Urinary bladder (tissue), 4 donors: ENCODE data around the gene RNF223. TPM values are rescaled to one million over a fixed set of nuclear protein-coding genes. Genes with fewer than 3 reads are reported as not detected.
"Not testable (repeated sequence)": the region's sequence is repeated elsewhere in the genome, so short reads cannot be mapped to it uniquely, and the experiment has no call there.

Experiments
- DNase-seq: peaks from one replicate; pipeline ENCODE4 v3.0.0-alpha.2; 2015; ENCODE audit errors: extremely low spot score
- H3K27ac ChIP-seq: one replicate; pipeline ENCODE4 v1.5.1; 2013; ENCODE audit warnings: low read depth, mild to moderate bottlenecking, moderate library complexity
- H3K36me3 ChIP-seq: one replicate; pipeline ENCODE4 v1.6.1; 2013; ENCODE audit warnings: mild to moderate bottlenecking, moderate library complexity; ENCODE audit not compliant: insufficient read depth
- H3K4me1 ChIP-seq: one replicate; pipeline ENCODE4 v1.6.1; 2013; ENCODE audit warnings: mild to moderate bottlenecking, moderate library complexity; ENCODE audit not compliant: insufficient read depth
- H3K4me3 ChIP-seq: one replicate; pipeline ENCODE4 v1.5.1; 2013; ENCODE audit warnings: low read depth, low read length
- WGBS: extraction: QIAGEN DNeasy Blood & Tissue Kit; methylation state at CpG from one replicate; pipeline ENCODE4 v1.1.7; 2013; 5-methylcytosine and 5-hydroxymethylcytosine counted together
- polyA plus RNA-seq: library from polyadenylated mRNA; stranded (reverse); fragments of 200-250 nt; gene quantifications from one replicate; pipeline ENCODE4 v1.2.3, GENCODE V29; 2013
- total RNA-seq: library from RNA; depleted of rRNA; stranded (reverse); fragments of >200 nt; gene quantifications from one replicate; pipeline ENCODE4 v1.2.3, GENCODE V29; 2014
- donor health status: healthy with polysubstance abuse.
- donor health status: healthy.

The RNF223 gene
- total and polyA plus RNA-seq, 2 donors = 0.73 to 2.7 TPM

- no peak overlapping the region for H3K4me3 ChIP-seq
- no peaks in the 10 kb centered on the region for H3K4me1 ChIP-seq
- DNase-seq = no peak
- no peak overlapping the region for H3K27ac ChIP-seq
- WGBS = 95% methylated on average over 18 of the region's 18 CpGs
- no peaks in the 10 kb centered on the region for H3K36me3 ChIP-seq
These were observed 24.7 kb upstream of the RNF223 start for GRCh38 chr1:1098681-1099421.

DNA sequence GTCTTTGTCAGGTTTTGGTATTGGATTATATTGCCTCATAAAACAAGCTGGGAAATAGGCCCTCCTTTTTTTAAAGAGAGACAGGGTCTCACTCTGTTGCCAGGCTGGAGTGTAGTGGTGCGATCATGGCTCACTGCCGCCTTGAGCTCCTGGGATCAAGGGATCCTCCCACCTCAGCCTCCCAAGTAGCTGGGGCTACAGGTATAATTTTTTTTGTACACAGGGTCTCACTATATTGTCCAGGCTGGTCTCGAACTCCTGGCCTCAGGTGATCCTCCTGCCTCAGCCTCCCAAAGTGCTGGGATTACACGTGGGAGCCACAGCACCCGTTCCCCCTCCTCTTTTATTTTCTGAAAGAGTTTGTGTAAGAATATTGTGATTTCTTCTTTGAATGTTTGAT is 22.0 kb upstream of the RNF223 start:
- not testable (repeated sequence) for H3K36me3 ChIP-seq, H3K27ac ChIP-seq, H3K4me3 ChIP-seq, DNase-seq, H3K4me1 ChIP-seq
- 97% methylated on average over 5 of the region's 5 CpGs for WGBS

- H3K4me3 ChIP-seq = no peak overlapping the region
- DNase-seq = no peak
These were observed 20.9 kb upstream of the RNF223 start for GRCh38 chr1:1094981-1095380.

DNA sequence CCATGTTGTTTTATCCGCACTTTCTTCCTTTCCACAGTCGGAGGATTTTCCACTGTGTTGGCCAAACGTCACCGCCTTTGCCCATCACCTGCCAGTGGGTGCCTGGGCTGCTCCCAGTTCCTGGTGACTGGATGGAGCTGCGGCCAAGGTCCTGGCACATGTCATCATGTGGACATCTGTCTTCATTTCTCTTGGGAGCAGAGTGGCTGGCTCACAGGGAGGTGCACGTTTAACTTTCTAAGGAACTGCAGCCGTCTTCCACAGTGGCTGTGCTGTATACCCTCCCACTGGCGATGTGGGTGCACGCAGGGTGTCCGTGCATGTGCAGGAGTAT is 19.5 kb upstream of the RNF223 start:
- H3K4me3 ChIP-seq = no peak overlapping the region
- WGBS = 95% methylated on average over 10 of the region's 10 CpGs

More at GRCh38 chr1:1094981-1095380, 20.9 kb upstream of the RNF223 start:
- Histone ChIP-seq H3K4me1 (no peaks in the 10 kb centered on the region), H3K36me3 (no peaks in the 10 kb centered on the region), H3K27ac (no peak overlapping the region)
- WGBS = 87% methylated on average over 7 of the region's 7 CpGs

DNA sequence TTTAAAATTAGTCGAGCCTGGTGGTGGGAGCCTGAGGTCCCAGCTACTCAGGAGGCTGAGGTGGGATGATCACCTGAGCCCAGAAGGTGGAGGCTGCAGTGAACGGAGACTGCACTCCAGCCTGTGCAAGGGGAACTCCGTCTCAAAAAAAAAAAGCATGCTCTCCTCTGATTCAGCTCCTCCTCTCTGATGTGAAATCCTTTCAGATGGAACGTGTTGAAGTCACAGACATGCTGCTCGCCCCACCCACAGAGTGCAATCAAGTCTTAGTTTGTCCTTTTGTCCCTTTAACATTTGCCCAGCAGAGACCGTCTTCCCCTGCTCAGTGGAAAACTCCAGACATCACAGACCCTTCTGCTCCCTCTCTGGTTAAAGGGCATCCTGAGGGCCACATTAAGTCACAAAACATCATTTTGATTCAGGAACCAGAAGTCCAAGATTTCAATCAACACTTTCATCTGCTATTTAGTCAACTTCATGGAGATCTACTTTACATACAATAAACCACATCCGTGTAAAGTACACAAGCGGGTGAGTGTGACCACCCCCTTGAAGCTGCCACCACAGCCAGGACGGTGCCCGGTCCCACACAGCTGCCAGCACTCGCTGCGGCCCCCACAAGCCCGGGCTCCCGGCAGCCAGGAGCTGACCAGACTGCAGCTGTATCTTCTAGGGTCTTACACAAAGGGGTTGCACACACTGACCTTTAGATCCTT is 18.9 kb upstream of the RNF223 start:
- Histone ChIP-seq H3K4me1 (no peaks in the 10 kb centered on the region), H3K4me3 (no peak overlapping the region), H3K36me3 (no peaks in the 10 kb centered on the region), H3K27ac (no peak overlapping the region)
- WGBS = 84% methylated on average over 14 of the region's 14 CpGs
- DNase-seq = no peak

More for the DNA sequence above, 19.5 kb upstream of the RNF223 start:
- no peak for DNase-seq
- H3K36me3 ChIP-seq = no peaks in the 10 kb centered on the region
- no peak overlapping the region for H3K27ac ChIP-seq
- no peaks in the 10 kb centered on the region for H3K4me1 ChIP-seq

DNA sequence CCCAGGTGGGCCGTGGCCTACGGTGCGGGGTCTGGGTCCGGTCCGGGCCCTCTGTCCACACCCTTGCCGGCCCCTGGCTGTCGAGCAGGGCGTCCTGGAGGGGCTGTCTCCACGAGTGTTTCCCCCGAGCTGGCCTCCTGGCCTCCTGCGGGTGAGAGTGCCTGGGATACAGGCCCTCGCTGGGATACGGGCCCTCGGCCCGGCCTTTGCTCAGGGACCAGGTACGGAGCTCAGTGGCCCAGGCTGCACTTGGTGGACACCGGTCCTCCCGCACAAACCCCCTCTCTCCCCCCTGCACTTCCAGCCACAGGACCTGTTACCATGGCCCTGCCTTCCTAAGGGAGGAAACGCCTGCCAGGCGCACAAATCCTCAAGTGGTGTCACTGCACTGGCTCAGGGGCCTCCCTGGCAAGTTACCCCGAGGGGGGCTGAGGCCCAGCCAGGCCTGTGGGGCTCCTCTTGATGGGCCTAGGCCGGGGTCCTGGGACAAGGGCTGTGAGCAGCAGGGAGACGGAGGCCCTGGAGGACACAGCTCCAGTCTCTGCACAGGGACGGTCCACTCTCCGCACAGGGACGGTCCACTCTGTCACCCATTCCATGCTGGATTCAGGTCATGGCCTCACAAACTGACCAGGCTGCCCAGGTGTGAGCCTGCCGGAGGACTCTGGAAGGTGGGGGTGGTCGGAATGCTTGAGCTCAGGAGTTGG is 18.2 kb upstream of the RNF223 start:
- 94% methylated on average over 28 of the region's 28 CpGs for WGBS
- H3K4me3 ChIP-seq = no peak overlapping the region
- H3K27ac ChIP-seq = no peak overlapping the region
- no peak for DNase-seq
- no peaks in the 10 kb centered on the region for H3K36me3 ChIP-seq
- H3K4me1 ChIP-seq = no peaks in the 10 kb centered on the region

DNA sequence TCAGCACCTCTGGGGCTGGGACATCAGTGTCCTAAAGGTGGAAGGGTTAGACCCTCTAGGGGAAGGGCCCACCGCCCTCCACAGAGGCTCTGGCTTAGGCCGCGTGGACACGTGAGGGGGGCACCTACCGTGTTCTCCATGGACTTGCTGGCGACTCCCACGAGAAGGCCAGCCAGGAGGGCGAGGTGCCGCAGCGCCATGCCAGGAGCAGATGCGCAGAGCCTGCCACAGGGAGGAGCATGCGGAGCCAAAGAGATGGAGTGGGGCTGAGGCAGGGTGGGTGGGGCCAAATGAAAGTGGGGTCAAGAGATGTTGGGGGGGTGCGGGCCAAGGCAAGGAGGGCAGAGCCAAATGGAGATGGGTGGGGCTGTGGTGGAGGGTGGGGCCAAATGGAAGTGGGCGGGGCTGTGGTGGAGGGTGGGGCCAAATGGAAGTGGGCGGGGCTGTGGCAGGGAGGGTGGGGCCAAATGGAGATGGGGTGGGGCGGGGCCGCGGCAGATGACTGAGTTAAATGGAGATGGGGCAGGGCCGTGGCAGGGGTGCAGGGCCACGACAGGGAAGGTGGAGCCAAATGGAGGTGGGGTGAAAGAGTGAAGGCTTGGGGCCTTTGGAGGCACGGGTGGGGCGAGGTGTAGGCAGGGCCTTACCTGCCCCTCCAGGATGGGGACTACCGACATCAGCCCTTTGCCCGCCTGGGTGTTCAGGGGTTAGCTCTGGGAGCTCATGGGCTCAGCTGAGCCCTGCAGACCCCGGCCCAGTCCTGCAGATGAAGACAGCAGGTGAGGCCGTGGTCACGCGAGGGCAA is 17.4 kb upstream of the RNF223 start:
- Histone ChIP-seq H3K27ac (no peak overlapping the region), H3K4me3 (no peak overlapping the region), H3K36me3 (no peaks in the 10 kb centered on the region), H3K4me1 (no peaks in the 10 kb centered on the region)
- 96% methylated on average over 28 of the region's 28 CpGs for WGBS
- no peak for DNase-seq

DNA sequence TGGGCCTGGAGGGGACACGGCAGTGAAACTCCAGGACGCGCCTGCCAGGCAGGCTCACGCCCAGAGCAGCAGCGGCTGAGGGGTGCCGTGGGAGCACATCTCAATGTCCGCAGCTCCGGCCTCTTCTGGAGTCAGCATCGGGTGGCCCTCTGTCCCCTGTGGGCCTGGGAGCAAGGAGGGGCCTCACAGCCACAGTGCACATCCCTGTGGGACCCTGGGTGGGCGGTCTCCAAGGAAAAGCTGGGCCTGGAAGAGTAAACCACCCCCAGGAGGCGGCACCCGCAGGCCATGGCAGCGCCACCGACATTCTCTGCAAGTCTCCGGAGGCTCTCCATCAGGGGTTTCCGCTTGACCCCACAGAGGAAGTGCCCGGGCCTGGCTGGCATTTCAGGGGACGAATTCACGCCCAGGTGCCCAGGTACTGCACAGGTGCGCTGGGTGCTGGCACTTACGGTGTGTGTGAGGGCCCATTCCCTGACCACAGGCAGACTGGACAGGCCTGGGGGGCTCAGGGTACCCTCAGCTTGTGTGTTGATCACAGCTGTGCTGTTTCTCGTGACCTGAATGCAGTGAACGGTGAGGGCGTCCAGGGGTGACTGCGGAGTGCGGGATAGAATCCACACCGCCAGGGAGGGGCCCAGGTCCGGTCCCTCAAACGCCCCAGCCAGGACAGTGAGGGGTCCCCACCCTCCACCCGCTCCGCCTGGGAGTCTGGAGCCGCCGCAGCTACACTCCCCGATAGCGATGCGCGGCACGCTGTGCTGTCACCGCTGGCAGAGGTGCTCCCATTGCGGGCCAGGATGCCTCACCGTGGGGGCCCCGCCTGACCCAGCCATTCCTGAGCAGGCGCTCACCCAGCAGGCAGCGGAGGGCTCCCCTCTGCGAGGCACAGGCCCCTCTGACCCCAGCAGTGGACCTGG is 16.6 kb upstream of the RNF223 start:
- no peak overlapping the region for H3K27ac ChIP-seq
- no peak for DNase-seq
- 96% methylated on average over 45 of the region's 45 CpGs for WGBS
- no peaks in the 10 kb centered on the region for H3K4me1 ChIP-seq
- H3K36me3 ChIP-seq = no peaks in the 10 kb centered on the region
- H3K4me3 ChIP-seq = no peak overlapping the region

- 93% methylated on average over 22 of the region's 22 CpGs for WGBS
- no peak for DNase-seq
- Histone ChIP-seq H3K4me3 (no peak overlapping the region), H3K36me3 (no peaks in the 10 kb centered on the region), H3K4me1 (no peaks in the 10 kb centered on the region), H3K27ac (no peak overlapping the region)
These were observed 15.8 kb upstream of the RNF223 start for GRCh38 chr1:1089731-1090423.

DNA sequence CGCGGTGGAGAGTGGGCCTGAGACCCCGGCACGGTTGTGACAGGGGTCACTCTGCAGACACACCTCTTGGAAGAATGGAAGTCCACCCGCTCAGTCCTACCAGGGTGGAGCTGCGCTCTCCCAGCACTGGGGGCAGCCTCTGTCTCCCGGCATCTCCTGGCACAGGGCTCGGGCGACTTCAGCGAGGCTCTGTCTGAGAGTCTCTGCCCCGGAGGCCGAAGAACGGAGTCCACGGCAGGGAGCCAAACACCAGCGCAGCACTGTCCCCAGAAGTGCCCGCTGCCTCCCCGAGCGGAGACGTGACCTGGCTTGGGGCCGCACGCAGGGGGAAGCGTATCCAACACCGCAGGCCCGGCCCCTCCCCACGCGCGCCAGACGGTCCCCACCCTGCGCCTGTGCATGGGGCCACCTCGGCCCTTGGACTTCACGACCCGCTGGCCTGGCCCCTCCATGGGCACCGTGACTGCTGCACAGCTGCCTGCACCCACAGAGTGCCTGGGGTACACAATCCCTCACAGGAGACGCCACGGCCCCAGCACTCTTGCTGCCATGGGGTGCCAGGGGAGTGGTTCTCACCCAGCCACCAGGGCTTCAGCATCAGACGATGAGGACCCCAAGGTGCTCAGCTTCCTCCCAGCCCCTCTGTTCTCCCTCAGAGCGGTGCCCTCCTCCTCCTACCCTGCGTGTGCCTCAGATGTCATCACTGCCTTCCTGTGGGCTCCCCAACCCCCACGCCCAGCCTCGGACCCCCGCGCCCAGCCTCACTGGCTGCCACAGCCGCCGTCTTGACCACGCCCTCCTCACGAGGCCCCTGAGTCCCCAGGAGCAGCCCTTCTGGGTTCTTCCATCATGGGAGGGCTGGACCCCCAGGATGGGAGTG is 14.9 kb upstream of the RNF223 start:
- DNase-seq = no peak
- 92% methylated on average over 46 of the region's 46 CpGs for WGBS
- H3K4me3 ChIP-seq = no peak overlapping the region
- no peaks in the 10 kb centered on the region for H3K36me3 ChIP-seq
- no peak overlapping the region for H3K27ac ChIP-seq
- no peaks in the 10 kb centered on the region for H3K4me1 ChIP-seq

GRCh38 chr1:1088029-1088800 is 14.1 kb upstream of the RNF223 start:
- Histone ChIP-seq H3K27ac (no peak overlapping the region), H3K36me3 (no peaks in the 10 kb centered on the region), H3K4me3 (no peak overlapping the region), H3K4me1 (no peaks in the 10 kb centered on the region)
- no peak for DNase-seq
- 90% methylated on average over 39 of the region's 39 CpGs for WGBS
